HG03457 (cell line): ENCODE results near the gene CCZ1.
"Not testable (repeated sequence)": the region's sequence is repeated elsewhere in the genome, so short reads cannot be mapped to it uniquely, and the experiment has no call there.

Experiments
- ATAC-seq: cut with Tn5 transposase; IDR thresholded peaks from one replicate; pipeline ENCODE4 v1.9.1; 2021; ENCODE audit warnings: moderate number of reproducible peaks; ENCODE audit not compliant: unreplicated experiment

The CCZ1 gene

GRCh38 chr7:5898480-5899224 lies at the start of gene CCZ1:
Gene CCZ1 (plus strand): TSS chr7:5898733. CDS start chr7:5898800, 67 bp downstream.
- ATAC-seq, result peak; percentile 63

DNA sequence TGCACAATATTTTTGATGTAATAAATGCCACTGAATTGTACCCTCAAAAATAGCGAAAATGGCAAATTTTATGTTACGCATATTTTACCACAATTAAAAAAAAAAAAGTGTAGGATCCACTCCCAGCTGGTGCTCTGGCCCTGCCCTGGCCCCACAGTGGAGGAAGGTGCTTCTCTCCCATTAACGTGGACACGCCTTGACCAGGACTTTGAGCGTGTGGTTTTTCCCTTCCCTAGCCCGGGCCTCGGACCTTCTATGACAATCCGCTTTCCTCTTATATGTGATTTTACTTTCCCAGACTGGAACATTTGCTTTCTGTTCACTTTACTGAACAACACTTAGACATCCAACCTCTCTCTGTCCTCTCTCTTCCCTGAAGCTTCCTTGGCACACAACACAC lies 47.6 kb upstream of the CCZ1 start:
- no peak for ATAC-seq

GRCh38 chr7:5854738-5855137 lies 43.8 kb upstream of the CCZ1 start:
- ATAC-seq, result no peak

GRCh38 chr7:5857041-5857575 lies 41.4 kb upstream of the CCZ1 start:
- not testable (repeated sequence) for ATAC-seq

GRCh38 chr7:5858494-5858893 lies 40.0 kb upstream of the CCZ1 start:
- ATAC-seq, result not testable (repeated sequence)

DNA sequence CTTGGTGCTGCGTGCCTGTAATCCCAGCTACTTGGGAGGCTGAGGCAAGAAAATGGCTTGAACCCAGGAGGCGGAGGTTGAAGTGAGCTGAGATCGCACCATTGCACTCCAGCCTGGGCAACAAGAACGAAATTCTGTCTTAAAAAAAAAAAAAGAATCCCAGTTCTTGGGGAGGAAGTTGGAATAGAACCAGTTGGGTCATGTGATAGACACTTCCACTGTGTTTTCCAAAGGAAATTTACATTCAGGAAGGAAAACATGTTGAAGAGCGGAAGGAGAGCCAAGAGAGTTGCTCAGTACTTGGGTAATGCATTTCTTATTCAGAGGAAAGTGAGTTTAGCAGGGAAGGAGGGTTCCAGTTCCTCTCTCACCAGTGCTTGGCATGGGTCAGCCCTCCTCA lies 37.3 kb upstream of the CCZ1 start:
- ATAC-seq, result not testable (repeated sequence)

- ATAC-seq, result not testable (repeated sequence)
Observed at GRCh38 chr7:5862753-5863366, 35.7 kb upstream of the CCZ1 start.

GRCh38 chr7:5865279-5865931 lies 33.1 kb upstream of the CCZ1 start:
- not testable (repeated sequence) for ATAC-seq

DNA sequence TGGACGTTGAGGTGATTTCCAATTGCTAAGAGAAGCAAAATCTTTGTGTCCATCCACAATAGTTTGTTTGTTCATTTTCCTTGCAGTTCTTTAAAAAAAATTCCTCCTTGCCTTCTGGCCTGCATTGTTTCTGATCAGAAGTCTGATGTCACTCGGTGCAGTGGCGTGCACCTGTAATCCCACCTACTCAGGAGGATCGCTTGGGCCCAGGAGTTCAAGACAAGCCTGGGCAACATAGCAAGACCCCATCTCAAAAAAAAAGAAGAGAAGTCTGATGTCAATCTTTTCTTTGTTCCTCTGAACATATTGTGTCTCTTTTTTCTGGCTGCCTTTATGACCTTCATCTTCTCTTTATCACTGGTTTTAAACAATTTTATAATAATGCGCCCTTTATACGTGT lies 31.5 kb upstream of the CCZ1 start:
- no peak for ATAC-seq

DNA sequence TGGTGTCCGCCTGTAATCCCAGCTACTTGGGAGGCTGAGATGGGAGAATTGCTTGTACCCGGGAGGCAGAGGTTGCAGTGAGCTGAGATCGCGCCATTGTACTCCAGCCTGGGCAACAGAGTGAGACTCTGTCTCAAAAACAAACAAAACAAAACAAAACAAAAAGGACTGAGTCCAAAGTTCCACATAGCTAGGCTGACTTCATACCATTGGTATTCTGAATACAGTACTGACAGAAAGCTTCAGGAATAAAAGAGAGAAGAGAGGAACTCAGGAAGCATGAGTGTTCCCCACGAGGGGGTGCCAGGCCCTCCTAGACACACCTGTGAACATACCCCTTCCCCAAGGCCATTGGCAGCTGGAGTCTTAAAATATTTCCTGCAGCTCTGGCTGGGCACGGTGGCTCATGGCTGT lies 29.6 kb upstream of the CCZ1 start:
- not testable (repeated sequence) for ATAC-seq

DNA sequence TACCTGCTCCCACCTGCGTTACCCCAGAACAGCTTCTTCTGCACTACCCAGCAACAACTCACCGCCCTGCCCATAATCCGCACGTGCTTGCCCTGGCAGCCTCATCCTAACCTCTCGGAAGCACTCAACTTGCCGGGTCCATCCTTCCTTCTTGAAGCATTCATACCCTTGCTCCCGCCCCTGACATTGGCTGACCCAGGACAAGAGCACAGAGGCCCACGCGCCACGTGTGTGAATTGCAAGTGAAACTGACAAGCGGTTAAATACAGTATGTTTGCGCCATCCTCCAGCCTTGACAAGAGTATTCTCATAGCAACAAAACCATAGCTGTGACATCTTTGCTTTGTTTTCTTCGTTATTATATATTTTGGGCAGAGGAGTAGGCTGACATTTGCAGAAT lies 28.8 kb upstream of the CCZ1 start:
- ATAC-seq, result no peak

DNA sequence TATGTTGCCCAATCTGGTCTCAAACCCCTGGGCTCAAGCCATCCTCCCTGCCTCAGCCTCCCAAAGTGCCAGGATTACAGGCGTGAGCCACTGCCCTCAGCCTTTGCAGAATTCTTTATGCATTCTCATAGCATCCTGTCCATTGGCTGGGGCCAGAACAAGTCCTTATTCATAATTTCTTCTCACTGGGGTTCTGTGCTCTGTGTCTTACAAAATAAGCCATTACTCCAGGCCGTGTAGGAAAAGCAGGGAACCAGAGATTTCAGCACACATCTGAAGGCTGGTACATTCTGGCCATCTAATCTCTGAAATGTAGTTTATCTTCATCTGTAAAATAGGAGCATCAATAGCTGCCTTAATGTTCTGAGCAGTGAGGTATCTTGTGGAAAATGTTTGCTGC lies 28.2 kb upstream of the CCZ1 start:
- ATAC-seq, result no peak

DNA sequence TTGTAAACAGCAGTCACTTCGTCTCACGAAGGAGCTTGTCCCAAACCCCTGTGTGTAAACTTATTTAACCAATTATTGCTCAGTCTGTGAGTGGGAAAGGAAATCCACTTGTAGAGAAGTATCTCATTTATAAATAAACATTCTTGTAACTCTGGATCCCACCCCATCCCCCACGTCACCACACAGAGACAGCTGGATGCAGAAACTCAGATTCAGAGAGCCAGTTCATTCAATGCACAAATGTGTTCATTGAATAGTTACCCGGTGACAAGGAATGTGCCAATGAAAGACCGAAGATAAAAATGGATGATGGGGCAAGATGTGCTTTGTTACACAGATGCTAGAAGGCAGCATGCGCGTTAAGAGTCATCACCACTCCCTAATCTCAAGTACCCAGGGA lies 26.2 kb upstream of the CCZ1 start:
- no peak for ATAC-seq

- not testable (repeated sequence) for ATAC-seq
Observed at GRCh38 chr7:5879591-5879990, 18.9 kb upstream of the CCZ1 start.

DNA sequence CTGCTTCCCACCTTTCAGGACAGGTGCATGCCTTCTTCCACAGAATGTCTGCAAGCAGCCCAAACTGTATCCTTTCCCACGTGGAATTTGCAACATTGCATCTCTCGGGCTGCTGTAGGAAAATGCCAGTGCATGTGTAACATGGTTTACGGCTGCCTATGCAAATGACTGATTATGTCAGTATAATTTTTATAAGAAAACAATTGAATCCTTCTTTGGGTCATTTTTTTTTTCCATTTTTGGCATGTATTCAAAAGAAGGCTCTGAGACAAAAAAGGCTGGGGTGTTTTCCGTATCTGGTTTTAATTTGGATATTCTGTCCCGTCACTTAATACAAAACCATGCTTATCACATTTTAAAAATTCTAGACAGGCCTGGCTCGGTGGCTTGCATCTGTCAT lies 18.4 kb upstream of the CCZ1 start:
- ATAC-seq, result not testable (repeated sequence)

- ATAC-seq, result not testable (repeated sequence)
Observed at GRCh38 chr7:5884431-5884830, 14.1 kb upstream of the CCZ1 start.

- ATAC-seq, result not testable (repeated sequence)
Observed at GRCh38 chr7:5888021-5888420, 10.5 kb upstream of the CCZ1 start.

DNA sequence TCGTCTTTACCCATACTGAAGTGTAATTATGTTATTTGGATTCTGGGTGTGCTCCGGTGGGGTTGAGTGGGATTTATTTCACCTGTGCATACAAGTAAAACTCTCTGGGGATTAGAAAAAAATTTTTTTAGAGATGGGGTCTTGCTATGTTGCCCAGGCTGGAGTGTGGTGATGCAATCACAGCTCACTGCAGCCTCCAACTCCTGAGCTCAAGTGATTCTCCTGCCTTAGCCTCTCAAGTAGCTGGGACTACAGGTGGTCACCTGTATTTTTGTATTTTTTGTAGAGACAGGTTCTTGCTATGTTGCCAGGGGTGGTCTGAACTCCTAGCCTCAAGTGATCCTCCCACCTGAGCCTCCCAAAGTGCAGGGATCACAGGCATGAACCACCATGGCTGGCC lies 8.3 kb upstream of the CCZ1 start:
- ATAC-seq, result not testable (repeated sequence)

GRCh38 chr7:5892498-5892897 lies 6.0 kb upstream of the CCZ1 start:
- no peak for ATAC-seq

- not testable (repeated sequence) for ATAC-seq
Observed at GRCh38 chr7:5897369-5897919, 1.1 kb upstream of the CCZ1 start.

- not testable (repeated sequence) for ATAC-seq
Observed at GRCh38 chr7:5903002-5903401, 4.5 kb downstream of the CCZ1 start.
